Testis (tissue), 3 donors: Measurements from ENCODE around the gene RARG. TPM values are rescaled to one million over a fixed set of nuclear protein-coding genes. Genes with fewer than 3 reads are reported as not detected.

Experiments
- DNase-seq: peaks from one replicate; pipeline ENCODE4 v3.0.0-alpha.2; 2019
- H3K27ac ChIP-seq, 2 donors: fragments of 200-600 bp; sonication (generic); one replicate each; pipeline ENCODE4 v1.5.1; 2019
- H3K27me3 ChIP-seq: fragments of 200-600 bp; sonication (generic); one replicate; pipeline ENCODE4 v1.5.1; 2019
- H3K36me3 ChIP-seq: fragments of 200-600 bp; sonication (generic); one replicate; pipeline ENCODE4 v1.5.1; 2017; ENCODE audit warnings: low read depth; ENCODE audit errors: missing control alignments
- H3K4me1 ChIP-seq: fragments of 200-600 bp; sonication (generic); one replicate; pipeline ENCODE4 v1.5.1; 2019
- H3K4me3 ChIP-seq, 2 donors: fragments of 200-600 bp; sonication (generic); one replicate each; pipeline ENCODE4 v1.5.1; 2017 to 2019
- H3K9me3 ChIP-seq: fragments of 200-600 bp; sonication (generic); one replicate; pipeline ENCODE4 v1.5.1; 2017
- CTCF ChIP-seq, 3 experiments: fragments of 450-650 bp in 2 of 3; fragments of 200-600 bp in 1 of 3; sonication (generic) in 1 of 3; IDR thresholded peaks; one replicate each; pipeline ENCODE4 v1.5.1; 2016 to 2019; ENCODE audit warnings: antibody characterized with exemption in 3 of 3, mild to moderate bottlenecking in 2 of 3, moderate library complexity in 1 of 3
- POLR2A ChIP-seq: fragments of 450-650 bp; IDR thresholded peaks from one replicate; pipeline ENCODE4 v1.6.1; 2017; ENCODE audit warnings: antibody characterized with exemption, mild to moderate bottlenecking, moderate library complexity
- WGBS, 2 donors: methylation state at CpG; one replicate each; pipeline ENCODE4 v1.1.5; 2018; 5-methylcytosine and 5-hydroxymethylcytosine counted together
- intact Hi-C: fragments of 100-400 bp; cut with DNase I; formaldehyde crosslinking; loops from one replicate; pipeline ENCODE4 v1.15.1; 2023; ENCODE audit warnings: low total_unique reads
- polyA plus RNA-seq: library from polyadenylated mRNA; stranded (reverse); fragments of 350-450 nt; fragmentation: Illumina TruSeq; extraction: RNeasy Lipid Tissue Mini Kit (QIAGEN cat#74804); gene quantifications from one replicate; pipeline ENCODE4 v1.2.3, GENCODE V29; 2014; ENCODE audit warnings: low read depth, low replicate concordance; ENCODE audit not compliant: insufficient read depth
- total RNA-seq, 2 donors: library from RNA; depleted of rRNA; stranded (reverse); fragments of >200 nt; gene quantifications; one replicate each; pipeline ENCODE4 v1.2.3, GENCODE V29; 2016

The RARG gene
- total and polyA plus RNA-seq, 3 donors from 2014 or later = 12.1 to 13.6 (median 12.5) TPM

GRCh38 chr12:53176750-53177149 is 55.3 kb downstream of the RARG start:
- Histone ChIP-seq H3K4me1 (peaks cover 18% of the 10 kb centered on the region), H3K4me3 (no peak overlapping the region), H3K36me3 (no peaks in the 10 kb centered on the region), H3K9me3 (no peaks in the 10 kb centered on the region), H3K27ac (no peak overlapping the region), H3K27me3 (no peaks in the 10 kb centered on the region)
- intact Hi-C loops = no loop called here
- no peak for DNase-seq
- WGBS, 2 donors = 98 to 99% methylated on average over 3 of the region's 3 CpGs
- TF ChIP-seq POLR2A = no peak

GRCh38 chr12:53174881-53175491 is 57.0 kb downstream of the RARG start:
- intact Hi-C loops = no loop called here
- no peak overlapping the region for H3K27ac ChIP-seq
- no peaks in the 10 kb centered on the region for H3K27me3 ChIP-seq
- H3K4me1 ChIP-seq = peaks cover 19% of the 10 kb centered on the region
- no peak for DNase-seq
- H3K9me3 ChIP-seq = no peaks in the 10 kb centered on the region
- TF ChIP-seq POLR2A = no peak
- peak in 2 of 3 experiments; percentile 13 to 22 for TF ChIP-seq CTCF (IDR thresholded peaks at IDR 0.05)
- 89 to 90% methylated on average over 4 of the region's 4 CpGs for WGBS, 2 donors
- H3K4me3 ChIP-seq = no peak overlapping the region
- H3K36me3 ChIP-seq = no peaks in the 10 kb centered on the region

- no peak for DNase-seq
- Histone ChIP-seq H3K4me3 (no peak overlapping the region), H3K36me3 (no peaks in the 10 kb centered on the region), H3K4me1 (peaks cover 15% of the 10 kb centered on the region), H3K9me3 (no peaks in the 10 kb centered on the region), H3K27ac (no peak overlapping the region), H3K27me3 (no peaks in the 10 kb centered on the region)
- intact Hi-C loops = no loop called here
- TF ChIP-seq CTCF (IDR thresholded peaks at IDR 0.05) = no peak
- no peak for TF ChIP-seq POLR2A
- 93 to 94% methylated on average over 10 of the region's 10 CpGs for WGBS, 2 donors
These were observed 58.8 kb downstream of the RARG start for GRCh38 chr12:53173085-53173715.

- TF ChIP-seq CTCF (IDR thresholded peaks at IDR 0.05) = no peak
- WGBS, 2 donors = 89 to 93% methylated on average over 8 to 11 of the region's 11 CpGs
- no peak for DNase-seq
- H3K4me1 ChIP-seq = peaks cover 15% of the 10 kb centered on the region
- H3K27me3 ChIP-seq = no peaks in the 10 kb centered on the region
- no peaks in the 10 kb centered on the region for H3K36me3 ChIP-seq
- no peaks in the 10 kb centered on the region for H3K9me3 ChIP-seq
- no peak overlapping the region for H3K27ac ChIP-seq
- intact Hi-C loops = no loop called here
- H3K4me3 ChIP-seq = no peak overlapping the region
These were observed 59.7 kb downstream of the RARG start for GRCh38 chr12:53172352-53172751.

- no peak for TF ChIP-seq POLR2A
- TF ChIP-seq CTCF (IDR thresholded peaks at IDR 0.05) = no peak
- WGBS, 2 donors = 43 to 52% methylated on average over 9 to 10 of the region's 10 CpGs
- peak; percentile 66 for DNase-seq
- no peaks in the 10 kb centered on the region for H3K27me3 ChIP-seq
- H3K4me1 ChIP-seq = peaks cover 15% of the 10 kb centered on the region
- H3K27ac ChIP-seq = no peak overlapping the region
- H3K36me3 ChIP-seq = no peaks in the 10 kb centered on the region
- intact Hi-C loops = no loop called here
- no peaks in the 10 kb centered on the region for H3K9me3 ChIP-seq
- no peak overlapping the region for H3K4me3 ChIP-seq
These were observed 60.2 kb downstream of the RARG start for GRCh38 chr12:53171725-53172329.
